HCT116 (cell line): ENCODE results near the gene IFT88. TPM values are rescaled to one million over a fixed set of nuclear protein-coding genes. Genes with fewer than 3 reads are reported as not detected.

Experiments
- ATAC-seq: fragments of 200-7000 bp; cut with Tn5 transposase; 2 replicates; pipeline ENCODE4 v1.9.1; 2020; ENCODE audit warnings: mild to moderate bottlenecking, moderate library complexity
- BruUV-seq: library from RNA; stranded (reverse); fragments of 400-500 nt; replicated peaks from 2 replicates; lab custom pipeline; 2021; lab: Mats Ljungman, UMichigan
- CTCF ChIA-PET: fragments of 300-600 bp; sonication (Branson Sonifier 250); formaldehyde crosslinking; loops from one replicate; lab custom pipeline; 2021; ENCODE audit warnings: antibody characterized with exemption; lab: Charles Lee
- POLR2A ChIA-PET: fragments of 300-600, 350-600 bp; sonication (Branson Sonifier 250); formaldehyde crosslinking; loops from one replicate; lab custom pipeline; 2021; ENCODE audit warnings: antibody characterized with exemption; lab: Charles Lee
- RAD21 ChIA-PET, 2 experiments: fragments of 300-600 bp; sonication (Branson Sonifier 250); formaldehyde crosslinking; loops; one replicate each; lab custom pipeline; 2023; ENCODE audit warnings: low total read pairs in 2 of 2; ENCODE audit not compliant: uncharacterized antibody in 2 of 2, unreplicated experiment in 2 of 2, low non-redundant PET in 1 of 2; lab: Charles Lee
- DNase-seq: peaks from one replicate; pipeline ENCODE4 v3.0.0-alpha.2; 2010; ENCODE audit warnings: low read depth, low spot score
- H2AFZ ChIP-seq: fragments of 200-600 bp; shearing (Covaris generic), sonication (generic); 2 replicates; pipeline ENCODE4 v1.6.1; 2017; ENCODE audit warnings: low read depth, mixed run types, mixed read lengths, antibody characterized with exemption, low read length; ENCODE audit not compliant: poor library complexity, severe bottlenecking
- H3K27ac ChIP-seq: 2 replicates; pipeline ENCODE4 v1.5.1; 2012; ENCODE audit warnings: low read depth, low read length
- H3K27me3 ChIP-seq: fragments of 200-600 bp; sonication (generic); 2 replicates; pipeline ENCODE4 v1.6.1; 2016; ENCODE audit warnings: mixed run types, low read length, mixed read lengths; ENCODE audit not compliant: insufficient read depth
- H3K36me3 ChIP-seq, 2 experiments: fragments of 200-500 bp in 1 of 2; fragments of 200-600 bp in 1 of 2; sonication (Bioruptor generic) in 1 of 2; sonication (generic) in 1 of 2; 2 replicates each; pipeline versions ENCODE4 v1.5.1 to v1.6.1; 2014 to 2016; ENCODE audit warnings: low read length in 2 of 2, inconsistent platforms in 1 of 2, mixed read lengths in 1 of 2, mixed run types in 1 of 2; ENCODE audit not compliant: insufficient read depth in 2 of 2, control insufficient read depth in 1 of 2
- H3K4me1 ChIP-seq, 2 experiments: fragments of 200-600 bp in 1 of 2; sonication (generic) in 1 of 2; 2 replicates each; pipeline versions ENCODE4 v1.5.1 to v1.6.1; 2012 to 2017; ENCODE audit warnings: low read length in 2 of 2, inconsistent platforms in 1 of 2, mild to moderate bottlenecking in 1 of 2, mixed read lengths in 1 of 2, mixed run types in 1 of 2, moderate library complexity in 1 of 2; ENCODE audit not compliant: insufficient read depth in 2 of 2, control insufficient read depth in 1 of 2
- H3K4me2 ChIP-seq: fragments of 200-600 bp; sonication (generic); 2 replicates; pipeline ENCODE4 v1.6.1; 2017; ENCODE audit warnings: mixed run types, low read length, mixed read lengths
- H3K4me3 ChIP-seq, 2 experiments: fragments of 200-600 bp in 1 of 2; sonication (generic) in 1 of 2; replicated peaks in 1 of 2; 2 replicates each; pipeline ENCODE4 v1.5.1; 2011 to 2016; ENCODE audit warnings: low read length in 2 of 2, control low read depth in 1 of 2, low read depth in 1 of 2, mild to moderate bottlenecking in 1 of 2, mixed read lengths in 1 of 2, mixed run types in 1 of 2
- H3K79me2 ChIP-seq: fragments of 200-600 bp; sonication (generic); 2 replicates; pipeline ENCODE4 v1.6.1; 2017; ENCODE audit warnings: mild to moderate bottlenecking, mixed run types, low read length, moderate library complexity, mixed read lengths; ENCODE audit not compliant: insufficient read depth
- H3K9ac ChIP-seq: fragments of 200-600 bp; sonication (generic); 2 replicates; pipeline ENCODE4 v1.6.1; 2016; ENCODE audit warnings: low read length, mixed read lengths
- H3K9me2 ChIP-seq: fragments of 200-600 bp; sonication (generic), shearing (Covaris generic); 2 replicates; pipeline ENCODE4 v1.6.1; 2017; ENCODE audit warnings: mixed run types, mild to moderate bottlenecking, moderate library complexity; ENCODE audit not compliant: insufficient read depth
- H3K9me3 ChIP-seq, 2 experiments: fragments of 200-500 bp in 1 of 2; fragments of 200-600 bp in 1 of 2; sonication (Bioruptor generic) in 1 of 2; sonication (generic) in 1 of 2; 2 replicates each; pipeline ENCODE4 v1.6.1; 2014 to 2017; ENCODE audit warnings: low read length in 2 of 2, mixed read lengths in 2 of 2, inconsistent platforms in 1 of 2, low read depth in 1 of 2, mild to moderate bottlenecking in 1 of 2, mixed run types in 1 of 2, moderate library complexity in 1 of 2; ENCODE audit not compliant: control insufficient read depth in 1 of 2, insufficient read depth in 1 of 2
- H4K20me1 ChIP-seq: fragments of 200-600 bp; sonication (generic), shearing (Covaris generic); 2 replicates; pipeline ENCODE4 v1.6.1; 2017; ENCODE audit warnings: mixed run types, mild to moderate bottlenecking, moderate library complexity; ENCODE audit not compliant: insufficient read depth
- CBX3 ChIP-seq: IDR thresholded peaks from 2 replicates; pipeline ENCODE4 v1.6.1; 2012; ENCODE audit warnings: low read depth
- CEBPB ChIP-seq: IDR thresholded peaks from 2 replicates; pipeline ENCODE4 v1.6.1; 2012; ENCODE audit warnings: low read depth
- ELF1 ChIP-seq: IDR thresholded peaks from 2 replicates; pipeline ENCODE4 v1.6.1; 2012; ENCODE audit warnings: low read depth, borderline replicate concordance
- EZH2 ChIP-seq: fragments of 200-600 bp; sonication (generic); IDR thresholded peaks from 2 replicates; pipeline ENCODE4 v1.6.1; 2017; ENCODE audit warnings: antibody characterized with exemption, mixed run types
- EZH2phosphoT487 ChIP-seq: fragments of 200-600 bp; IDR thresholded peaks from 2 replicates; pipeline ENCODE4 v1.6.1; 2018; ENCODE audit warnings: antibody characterized with exemption, borderline replicate concordance
- FOSL1 ChIP-seq: IDR thresholded peaks from 2 replicates; pipeline ENCODE4 v1.6.1; 2012; ENCODE audit warnings: low read depth
- JUND ChIP-seq: IDR thresholded peaks from 2 replicates; pipeline ENCODE4 v1.6.1; 2012
- POLR2AphosphoS5 ChIP-seq: IDR thresholded peaks from 2 replicates; pipeline ENCODE4 v1.6.1; 2011; ENCODE audit warnings: mild to moderate bottlenecking, low read depth, low read length, moderate library complexity
- RAD21 ChIP-seq: IDR thresholded peaks from 2 replicates; pipeline ENCODE4 v1.6.1; 2012; ENCODE audit warnings: low read depth, mild to moderate bottlenecking
- SIN3A ChIP-seq: IDR thresholded peaks from 2 replicates; pipeline ENCODE4 v1.6.1; 2012; ENCODE audit warnings: low read depth
- TCF7L2 ChIP-seq: IDR thresholded peaks from 2 replicates; pipeline ENCODE4 v1.7.0; 2011; ENCODE audit warnings: borderline replicate concordance, inconsistent platforms; ENCODE audit not compliant: insufficient read depth, insufficient read length; ENCODE audit errors: extremely low read depth
- intact Hi-C: fragments of 100-400 bp; cut with micrococcal nuclease; formaldehyde crosslinking; loops from 2 replicates; pipeline ENCODE4 v1.10.0; 2022
- total RNA-seq: library from RNA; stranded (reverse); gene quantifications from one replicate; pipeline ENCODE4 v1.2.1, GENCODE V29; 2021; ENCODE audit not compliant: unreplicated experiment
- TF ChIP-seq, protein P1 (sequence below): IDR thresholded peaks from 2 replicates; pipeline ENCODE4 v1.6.1; 2012
- TF ChIP-seq, protein P2 (sequence below): IDR thresholded peaks from 2 replicates; pipeline ENCODE4 v1.6.1; 2012
- TF ChIP-seq, protein P3 (sequence below): IDR thresholded peaks from 2 replicates; pipeline ENCODE4 v1.6.1; 2011; ENCODE audit warnings: mild to moderate bottlenecking, low read length, moderate library complexity; ENCODE audit not compliant: insufficient replicate concordance; ENCODE audit errors: extremely low read depth
- TF ChIP-seq, protein P4 (sequence below): IDR thresholded peaks from 2 replicates; pipeline ENCODE4 v1.6.1; 2012; ENCODE audit warnings: low read depth

The IFT88 gene
- total RNA-seq, 1 experiment from 2014 or later = 13.1 TPM

DNA sequence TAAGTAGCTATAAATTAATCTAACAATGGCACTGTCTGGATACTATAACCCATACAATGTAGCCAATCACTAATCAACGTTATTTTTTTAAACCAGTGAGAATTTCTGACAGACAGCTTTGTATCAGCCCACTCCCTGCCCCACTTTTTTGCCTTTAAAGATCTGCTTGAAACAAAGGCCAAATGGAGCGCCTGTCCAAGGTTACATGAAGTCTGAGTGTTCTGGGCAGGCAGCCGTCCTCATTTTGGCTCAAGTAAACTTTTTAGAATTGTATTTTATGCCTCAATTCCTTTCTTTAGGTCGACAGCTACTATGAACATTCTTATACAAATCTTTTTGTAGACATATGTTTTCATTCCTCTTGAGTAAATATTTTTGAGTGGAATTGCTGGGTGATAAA lies 6.2 kb downstream of the IFT88 start:
- ChIA-PET CTCF (no interaction called here), RAD21 (no interaction called here), POLR2A (no interaction called here)
- no TSS peak for BruUV-seq
- Histone ChIP-seq H3K27me3 (no peaks in the 10 kb centered on the region), H3K9me2 (no peaks in the 10 kb centered on the region), H3K9me3 (peaks cover 0 to 5% of the 10 kb centered on the region in 2 experiments; a peak in 2 of 4 replicates), H3K4me3 (no peak overlapping the region), H3K27ac (no peak overlapping the region), H3K9ac (no peak overlapping the region), H3K79me2 (peaks cover 3% of the 10 kb centered on the region), H3K4me2 (no peak overlapping the region), H3K4me1 (peaks cover 1 to 2% of the 10 kb centered on the region in 2 experiments; a peak in 2 of 4 replicates), H2AFZ (no peak overlapping the region), H3K36me3 (no peaks in the 10 kb centered on the region), H4K20me1 (no peaks in the 10 kb centered on the region)
- no peak for ATAC-seq
- TF ChIP-seq, protein P1, sequence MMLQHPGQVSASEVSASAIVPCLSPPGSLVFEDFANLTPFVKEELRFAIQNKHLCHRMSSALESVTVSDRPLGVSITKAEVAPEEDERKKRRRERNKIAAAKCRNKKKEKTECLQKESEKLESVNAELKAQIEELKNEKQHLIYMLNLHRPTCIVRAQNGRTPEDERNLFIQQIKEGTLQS = no peak
- TF ChIP-seq SIN3A (no peak), POLR2AphosphoS5 (no peak), EZH2 (no peak), RAD21 (no peak), TCF7L2 (no peak), EZH2phosphoT487 (no peak), CBX3 (no peak), CEBPB (no peak), JUND (no peak), ELF1 (no peak), FOSL1 (no peak)
- TF ChIP-seq, protein P2, sequence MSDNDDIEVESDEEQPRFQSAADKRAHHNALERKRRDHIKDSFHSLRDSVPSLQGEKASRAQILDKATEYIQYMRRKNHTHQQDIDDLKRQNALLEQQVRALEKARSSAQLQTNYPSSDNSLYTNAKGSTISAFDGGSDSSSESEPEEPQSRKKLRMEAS = no peak
- TF ChIP-seq, protein P3, sequence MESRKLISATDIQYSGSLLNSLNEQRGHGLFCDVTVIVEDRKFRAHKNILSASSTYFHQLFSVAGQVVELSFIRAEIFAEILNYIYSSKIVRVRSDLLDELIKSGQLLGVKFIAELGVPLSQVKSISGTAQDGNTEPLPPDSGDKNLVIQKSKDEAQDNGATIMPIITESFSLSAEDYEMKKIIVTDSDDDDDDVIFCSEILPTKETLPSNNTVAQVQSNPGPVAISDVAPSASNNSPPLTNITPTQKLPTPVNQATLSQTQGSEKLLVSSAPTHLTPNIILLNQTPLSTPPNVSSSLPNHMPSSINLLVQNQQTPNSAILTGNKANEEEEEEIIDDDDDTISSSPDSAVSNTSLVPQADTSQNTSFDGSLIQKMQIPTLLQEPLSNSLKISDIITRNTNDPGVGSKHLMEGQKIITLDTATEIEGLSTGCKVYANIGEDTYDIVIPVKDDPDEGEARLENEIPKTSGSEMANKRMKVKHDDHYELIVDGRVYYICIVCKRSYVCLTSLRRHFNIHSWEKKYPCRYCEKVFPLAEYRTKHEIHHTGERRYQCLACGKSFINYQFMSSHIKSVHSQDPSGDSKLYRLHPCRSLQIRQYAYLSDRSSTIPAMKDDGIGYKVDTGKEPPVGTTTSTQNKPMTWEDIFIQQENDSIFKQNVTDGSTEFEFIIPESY = no peak
- TF ChIP-seq, protein P4, sequence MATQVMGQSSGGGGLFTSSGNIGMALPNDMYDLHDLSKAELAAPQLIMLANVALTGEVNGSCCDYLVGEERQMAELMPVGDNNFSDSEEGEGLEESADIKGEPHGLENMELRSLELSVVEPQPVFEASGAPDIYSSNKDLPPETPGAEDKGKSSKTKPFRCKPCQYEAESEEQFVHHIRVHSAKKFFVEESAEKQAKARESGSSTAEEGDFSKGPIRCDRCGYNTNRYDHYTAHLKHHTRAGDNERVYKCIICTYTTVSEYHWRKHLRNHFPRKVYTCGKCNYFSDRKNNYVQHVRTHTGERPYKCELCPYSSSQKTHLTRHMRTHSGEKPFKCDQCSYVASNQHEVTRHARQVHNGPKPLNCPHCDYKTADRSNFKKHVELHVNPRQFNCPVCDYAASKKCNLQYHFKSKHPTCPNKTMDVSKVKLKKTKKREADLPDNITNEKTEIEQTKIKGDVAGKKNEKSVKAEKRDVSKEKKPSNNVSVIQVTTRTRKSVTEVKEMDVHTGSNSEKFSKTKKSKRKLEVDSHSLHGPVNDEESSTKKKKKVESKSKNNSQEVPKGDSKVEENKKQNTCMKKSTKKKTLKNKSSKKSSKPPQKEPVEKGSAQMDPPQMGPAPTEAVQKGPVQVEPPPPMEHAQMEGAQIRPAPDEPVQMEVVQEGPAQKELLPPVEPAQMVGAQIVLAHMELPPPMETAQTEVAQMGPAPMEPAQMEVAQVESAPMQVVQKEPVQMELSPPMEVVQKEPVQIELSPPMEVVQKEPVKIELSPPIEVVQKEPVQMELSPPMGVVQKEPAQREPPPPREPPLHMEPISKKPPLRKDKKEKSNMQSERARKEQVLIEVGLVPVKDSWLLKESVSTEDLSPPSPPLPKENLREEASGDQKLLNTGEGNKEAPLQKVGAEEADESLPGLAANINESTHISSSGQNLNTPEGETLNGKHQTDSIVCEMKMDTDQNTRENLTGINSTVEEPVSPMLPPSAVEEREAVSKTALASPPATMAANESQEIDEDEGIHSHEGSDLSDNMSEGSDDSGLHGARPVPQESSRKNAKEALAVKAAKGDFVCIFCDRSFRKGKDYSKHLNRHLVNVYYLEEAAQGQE = no peak
- DNase-seq = no peak
- intact Hi-C loops = no loop called here
